ENCODE results near the gene JUND. TPM values are rescaled to one million over a fixed set of nuclear protein-coding genes. Genes with fewer than 3 reads are reported as not detected.

Gene JUND
- total and polyA plus RNA-seq, 2 of the 8 experiments (the other 6 are each of a cell fraction or from before 2014, with no cell fraction given): 54.0 to 77.5 TPM

DNA sequence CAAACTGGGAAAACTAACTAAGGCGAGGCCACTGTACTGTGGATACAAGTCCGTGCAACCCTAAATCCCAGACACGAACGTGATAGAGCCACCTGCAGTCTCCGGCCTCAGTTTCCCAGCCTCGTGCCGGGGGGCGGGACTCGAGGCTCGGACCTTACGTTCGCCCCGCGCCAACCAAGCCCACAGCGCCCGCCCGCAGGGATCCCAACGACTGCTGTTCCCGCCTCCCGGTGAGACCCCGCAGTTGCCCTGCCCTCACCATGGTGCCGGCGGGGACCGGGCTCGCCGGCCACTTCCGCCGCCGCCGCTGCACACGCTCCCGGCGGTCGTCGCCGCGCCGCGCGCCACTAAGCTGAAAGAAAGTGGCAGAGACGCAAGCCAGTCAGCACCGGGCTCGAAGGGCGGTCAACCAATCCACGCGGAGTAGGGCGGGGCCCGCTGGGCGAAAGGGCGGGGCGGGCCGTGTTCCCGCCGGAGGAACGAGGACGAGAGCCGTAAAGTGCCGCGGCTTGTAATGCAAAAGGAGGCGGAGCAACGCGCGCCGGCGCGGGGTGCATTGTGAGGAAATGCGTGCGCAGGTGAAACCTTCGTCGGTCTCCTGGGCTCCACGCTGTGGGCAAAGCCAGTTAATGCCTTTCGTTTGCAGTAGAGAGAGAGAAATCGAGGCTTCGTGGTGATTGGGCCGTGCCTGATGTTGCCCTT is 41.5 kb upstream of the JUND start, which contains the start of gene LSM4 (continued):
- TF ChIP-seq KDM4A (IDR thresholded peaks at IDR 0.05; ENCODE audit: low read depth, low read length, severe bottlenecking): peak; percentile 49
- TF ChIP-seq KDM5A (IDR thresholded peaks at IDR 0.05; ENCODE audit: low read length): no peak
- no peak for TF ChIP-seq GTF2F1 (IDR thresholded peaks at IDR 0.05; ENCODE audit: borderline replicate concordance, low read depth, low read length)
- TF ChIP-seq HDAC6 (IDR thresholded peaks at IDR 0.05; ENCODE audit: low read depth, low read length): no peak
- TF ChIP-seq CBX5 (IDR thresholded peaks at IDR 0.05; ENCODE audit: low read depth, low read length): no peak
- peak; percentile 91 for TF ChIP-seq PHF8 (conservative IDR thresholded peaks at IDR 0.05; ENCODE audit: low read depth, low read length)
- no peak for TF ChIP-seq SIRT6 (IDR thresholded peaks at IDR 0.05; ENCODE audit: low read length)

All from H1 (cell line).